MM.1S (cell line): ENCODE results near the gene YJEFN3.

ENCODE experiments used
- DNase-seq: peaks from one replicate; pipeline ENCODE4 v3.0.0-alpha.2; 2015
- H2AFZ ChIP-seq: fragments of 300-600 bp; sonication (generic); 2 replicates; pipeline ENCODE4 v1.6.0; 2016; ENCODE audit warnings: antibody characterized with exemption, low read length
- H3F3A ChIP-seq: fragments of 300-600 bp; sonication (generic); 2 replicates; pipeline ENCODE4 v1.6.1; 2016; ENCODE audit warnings: mild to moderate bottlenecking, antibody characterized with exemption, low read length, moderate library complexity, mixed read lengths; ENCODE audit not compliant: insufficient read depth
- H3K27ac ChIP-seq: fragments of 300-600 bp; sonication (generic); 2 replicates; pipeline ENCODE4 v1.5.1; 2016; ENCODE audit warnings: mild to moderate bottlenecking, low read length
- H3K27me3 ChIP-seq: fragments of 300-600 bp; sonication (generic); replicated peaks from 2 replicates; pipeline ENCODE4 v1.6.0; 2016; ENCODE audit warnings: low read length; ENCODE audit not compliant: insufficient read depth
- H3K36me3 ChIP-seq: fragments of 300-600 bp; sonication (generic); replicated peaks from 2 replicates; pipeline ENCODE4 v1.6.1; 2016; ENCODE audit warnings: mild to moderate bottlenecking, low read length, mixed read lengths; ENCODE audit not compliant: insufficient read depth
- H3K4me1 ChIP-seq: fragments of 300-600 bp; sonication (generic); 2 replicates; pipeline ENCODE4 v1.6.1; 2016; ENCODE audit warnings: low read length, mixed read lengths
- H3K4me2 ChIP-seq: fragments of 300-600 bp; sonication (generic); 2 replicates; pipeline ENCODE4 v1.6.0; 2016; ENCODE audit warnings: low read depth, low read length
- H3K4me3 ChIP-seq: fragments of 300-600 bp; sonication (generic); 2 replicates; pipeline ENCODE4 v1.5.1; 2016; ENCODE audit warnings: low read length, mixed read lengths
- H3K79me2 ChIP-seq: fragments of 300-600 bp; sonication (generic); 2 replicates; pipeline ENCODE4 v1.6.1; 2016; ENCODE audit warnings: mixed run types, low read length, mixed read lengths
- H3K9ac ChIP-seq: fragments of 300-600 bp; sonication (generic); 2 replicates; pipeline ENCODE4 v1.6.1; 2016; ENCODE audit warnings: low read length, mixed read lengths
- H3K9me2 ChIP-seq: fragments of 300-600 bp; sonication (generic); replicated peaks from 2 replicates; pipeline ENCODE4 v1.6.1; 2016; ENCODE audit warnings: mild to moderate bottlenecking, low read length, mixed read lengths; ENCODE audit not compliant: insufficient read depth
- H3K9me3 ChIP-seq: fragments of 300-600 bp; sonication (generic); replicated peaks from 2 replicates; pipeline ENCODE4 v1.6.1; 2016; ENCODE audit warnings: mild to moderate bottlenecking, low read length, mixed read lengths; ENCODE audit not compliant: insufficient read depth
- H4K20me1 ChIP-seq: fragments of 300-600 bp; sonication (generic); 2 replicates; pipeline ENCODE4 v1.6.1; 2016; ENCODE audit warnings: mild to moderate bottlenecking, low read length, moderate library complexity, mixed read lengths; ENCODE audit not compliant: insufficient read depth
- CTCF ChIP-seq: fragments of 300-600 bp; sonication (generic); IDR thresholded peaks from 2 replicates; pipeline ENCODE4 v1.5.1; 2016; ENCODE audit warnings: antibody characterized with exemption, low read length, mixed read lengths
- EZH2 ChIP-seq: fragments of 300-600 bp; sonication (generic); optimal IDR thresholded peaks from 2 replicates; pipeline ENCODE3; 2017; ENCODE audit warnings: low read depth, mild to moderate bottlenecking, antibody characterized with exemption, low read length, mixed read lengths
- EZH2phosphoT487 ChIP-seq: fragments of 300-600 bp; sonication (generic); IDR thresholded peaks from 2 replicates; pipeline ENCODE4 v1.6.1; 2018; ENCODE audit warnings: antibody characterized with exemption, low read length

YJEFN3 gene

GRCh38 chr19:19495614-19496603 is 32.8 kb upstream of the YJEFN3 start:
- Histone ChIP-seq H3K9me3 (no peaks in the 10 kb centered on the region), H3K79me2 (peaks cover 20% of the 10 kb centered on the region), H3K9ac (no peak overlapping the region), H3K4me2 (no peak overlapping the region), H3K27ac (no peak overlapping the region), H4K20me1 (no peaks in the 10 kb centered on the region), H3K4me3 (no peak overlapping the region), H3K27me3 (no peaks in the 10 kb centered on the region), H3K9me2 (no peaks in the 10 kb centered on the region), H3F3A (no peaks in the 10 kb centered on the region), H3K4me1 (no peaks in the 10 kb centered on the region), H2AFZ (no peak overlapping the region), H3K36me3 (no peaks in the 10 kb centered on the region)
- DNase-seq = no peak
- TF ChIP-seq EZH2 = no peak
- no peak for TF ChIP-seq CTCF
- no peak for TF ChIP-seq EZH2phosphoT487

- Histone ChIP-seq H3K9me2 (no peaks in the 10 kb centered on the region), H3K9me3 (no peaks in the 10 kb centered on the region), H3K27me3 (no peaks in the 10 kb centered on the region), H3K9ac (no peak overlapping the region), H3F3A (no peaks in the 10 kb centered on the region), H4K20me1 (no peaks in the 10 kb centered on the region), H3K36me3 (no peaks in the 10 kb centered on the region), H3K4me3 (no peak overlapping the region), H3K4me2 (no peak overlapping the region), H3K27ac (no peak overlapping the region), H3K4me1 (no peaks in the 10 kb centered on the region), H3K79me2 (peaks cover 5% of the 10 kb centered on the region; the same call in 1 of the 2 replicates), H2AFZ (no peak overlapping the region)
- TF ChIP-seq EZH2phosphoT487 (no peak), CTCF (no peak), EZH2 (no peak)
- no peak for DNase-seq
Measured at GRCh38 chr19:19498255-19498991, 30.3 kb upstream of the YJEFN3 start.

GRCh38 chr19:19499272-19499995 is 29.3 kb upstream of the YJEFN3 start:
- no peak for DNase-seq
- no peaks in the 10 kb centered on the region for H3K36me3 ChIP-seq
- no peak overlapping the region for H3K27ac ChIP-seq
- H3K4me1 ChIP-seq = no peaks in the 10 kb centered on the region
- no peaks in the 10 kb centered on the region for H3F3A ChIP-seq
- H3K9ac ChIP-seq = no peak overlapping the region
- H3K4me2 ChIP-seq = no peak overlapping the region
- H3K9me2 ChIP-seq = no peaks in the 10 kb centered on the region
- H2AFZ ChIP-seq = no peak overlapping the region
- no peaks in the 10 kb centered on the region for H3K9me3 ChIP-seq
- TF ChIP-seq CTCF = no peak
- no peak for TF ChIP-seq EZH2phosphoT487
- no peak for TF ChIP-seq EZH2
- H3K4me3 ChIP-seq = no peak overlapping the region
- no peaks in the 10 kb centered on the region for H3K27me3 ChIP-seq
- H4K20me1 ChIP-seq = no peaks in the 10 kb centered on the region
- H3K79me2 ChIP-seq = peaks cover 5% of the 10 kb centered on the region; the same call in 1 of the 2 replicates
